PC-3 (cell line): ENCODE data around the gene SIX2. TPM values are rescaled to one million over a fixed set of nuclear protein-coding genes. Genes with fewer than 3 reads are reported as not detected.
A peak's percentile ranks its signal among the peaks of the same experiment; 100 is the strongest.

ENCODE experiments used
- ATAC-seq: fragments of 200-7000 bp; cut with Tn5 transposase; 2 replicates; pipeline ENCODE4 v1.9.1; 2020; ENCODE audit warnings: mild to moderate bottlenecking, moderate library complexity
- BruUV-seq: library from RNA; stranded (reverse); fragments of 400-500 nt; replicated peaks from 2 replicates; lab custom pipeline; 2021; lab: Mats Ljungman, UMichigan
- CTCF ChIA-PET: fragments of 300-600 bp; sonication (Branson Sonifier 250); formaldehyde crosslinking; loops from one replicate; lab custom pipeline; 2022; ENCODE audit warnings: antibody characterized with exemption; lab: Charles Lee
- POLR2A ChIA-PET: fragments of 300-600 bp; sonication (Branson Sonifier 250); formaldehyde crosslinking; loops from one replicate; lab custom pipeline; 2022; ENCODE audit warnings: antibody characterized with exemption; ENCODE audit not compliant: unreplicated experiment; lab: Charles Lee
- DNase-seq: peaks from one replicate; pipeline ENCODE4 v3.0.0-alpha.2; 2015
- H2AFZ ChIP-seq: fragments of 300-600 bp; sonication (generic); 2 replicates; pipeline ENCODE4 v1.6.0; 2016; ENCODE audit warnings: antibody characterized with exemption, low read length
- H3F3A ChIP-seq: fragments of 300-600 bp; sonication (generic); one replicate; pipeline ENCODE4 v1.6.0; 2017; ENCODE audit warnings: antibody characterized with exemption, low read length, control low read depth, mild to moderate bottlenecking; ENCODE audit not compliant: unreplicated experiment
- H3K27ac ChIP-seq: fragments of 300-600 bp; sonication (generic); 2 replicates; pipeline ENCODE4 v1.5.1; 2016; ENCODE audit warnings: mild to moderate bottlenecking, low read length
- H3K27me3 ChIP-seq: fragments of 300-600 bp; sonication (generic); 2 replicates; pipeline ENCODE4 v1.6.1; 2016; ENCODE audit warnings: low read length, mixed read lengths
- H3K36me3 ChIP-seq: fragments of 300-600 bp; sonication (generic); 2 replicates; pipeline ENCODE4 v1.6.1; 2016; ENCODE audit warnings: low read depth, mixed run types, low read length, mixed read lengths
- H3K4me1 ChIP-seq: fragments of 300-600 bp; sonication (generic); 2 replicates; pipeline ENCODE4 v1.5.1; 2016; ENCODE audit warnings: low read length; ENCODE audit not compliant: insufficient read depth
- H3K4me2 ChIP-seq: fragments of 300-600 bp; sonication (generic); 2 replicates; pipeline ENCODE4 v1.6.0; 2016; ENCODE audit warnings: low read length
- H3K4me3 ChIP-seq: fragments of 300-600 bp; sonication (generic); 2 replicates; pipeline ENCODE4 v1.5.1; 2016; ENCODE audit warnings: mild to moderate bottlenecking, low read length, mixed read lengths
- H3K79me2 ChIP-seq: fragments of 300-600 bp; sonication (generic); 2 replicates; pipeline ENCODE4 v1.6.1; 2017; ENCODE audit warnings: low read length, mixed read lengths
- H3K9ac ChIP-seq: fragments of 300-600 bp; sonication (generic); 2 replicates; pipeline ENCODE4 v1.6.0; 2016; ENCODE audit warnings: mild to moderate bottlenecking, low read length
- H3K9me2 ChIP-seq: fragments of 300-600 bp; sonication (generic); replicated peaks from 2 replicates; pipeline ENCODE4 v1.6.1; 2016; ENCODE audit warnings: mixed run types, low read length, mixed read lengths
- H3K9me3 ChIP-seq: fragments of 300-600 bp; sonication (generic); 2 replicates; pipeline ENCODE4 v1.6.1; 2016; ENCODE audit warnings: low read length, mixed read lengths
- H4K20me1 ChIP-seq: fragments of 300-600 bp; sonication (generic); 2 replicates; pipeline ENCODE4 v1.6.1; 2016; ENCODE audit warnings: low read length, mixed read lengths
- CTCF ChIP-seq: fragments of 300-600 bp; sonication (generic); conservative IDR thresholded peaks from 2 replicates; pipeline ENCODE4 v1.5.1; 2017; ENCODE audit warnings: antibody characterized with exemption, low read depth, mild to moderate bottlenecking, low read length
- EZH2 ChIP-seq: fragments of 300-600 bp; sonication (generic); IDR thresholded peaks from one replicate; pipeline ENCODE4 v1.6.1; 2017; ENCODE audit warnings: antibody characterized with exemption, mild to moderate bottlenecking, low read length; ENCODE audit not compliant: unreplicated experiment
- EZH2phosphoT487 ChIP-seq: fragments of 300-600 bp; sonication (generic); IDR thresholded peaks from 2 replicates; pipeline ENCODE4 v1.6.1; 2018; ENCODE audit warnings: mild to moderate bottlenecking, antibody characterized with exemption, low read length, borderline replicate concordance
- intact Hi-C: fragments of 100-400 bp; cut with micrococcal nuclease; formaldehyde crosslinking; loops from 2 replicates; pipeline ENCODE4 v1.9.0; 2023
- total RNA-seq: library from RNA; depleted of rRNA; stranded (reverse); fragments of >200 nt; gene quantifications from 2 replicates; pipeline ENCODE4 v1.2.3, GENCODE V29; 2014

Gene SIX2
- total RNA-seq, 1 experiment from 2014 or later, result 27.9 TPM

GRCh38 chr2:45030553-45030952 is 21.3 kb upstream of the SIX2 start:
- Histone ChIP-seq H3K9me2 (no peaks in the 10 kb centered on the region), H3K4me1 (peaks cover 7% of the 10 kb centered on the region), H3K27ac (no peak overlapping the region), H3K36me3 (no peaks in the 10 kb centered on the region), H2AFZ (no peak overlapping the region), H3K4me3 (no peak overlapping the region), H3K4me2 (no peak overlapping the region), H4K20me1 (no peaks in the 10 kb centered on the region), H3K27me3 (no peaks in the 10 kb centered on the region), H3K9ac (no peak overlapping the region), H3F3A (no peaks in the 10 kb centered on the region), H3K79me2 (no peaks in the 10 kb centered on the region), H3K9me3 (no peaks in the 10 kb centered on the region)
- ATAC-seq (no peak), DNase-seq (no peak)
- CTCF ChIA-PET, result no interaction called here
- intact Hi-C loops, result no loop called here
- POLR2A ChIA-PET, result no interaction called here
- TF ChIP-seq CTCF (no peak), EZH2 (no peak)
- BruUV-seq, result no TSS peak

- Histone ChIP-seq H3K27me3 (no peaks in the 10 kb centered on the region), H3F3A (no peaks in the 10 kb centered on the region), H4K20me1 (no peaks in the 10 kb centered on the region), H3K4me3 (no peak overlapping the region), H3K27ac (no peak overlapping the region), H3K9me3 (no peaks in the 10 kb centered on the region), H3K9ac (no peak overlapping the region), H3K9me2 (no peaks in the 10 kb centered on the region), H2AFZ (no peak overlapping the region), H3K79me2 (no peaks in the 10 kb centered on the region), H3K4me2 (no peak overlapping the region), H3K4me1 (peaks cover 13% of the 10 kb centered on the region), H3K36me3 (no peaks in the 10 kb centered on the region)
- ChIA-PET POLR2A (no interaction called here), CTCF (no interaction called here)
- DNase-seq (no peak), ATAC-seq (no peak)
- TF ChIP-seq EZH2phosphoT487 (no peak), EZH2 (no peak), CTCF (no peak)
- intact Hi-C loops, result no loop called here
- BruUV-seq, result no TSS peak
Measured at GRCh38 chr2:45029215-45029614, 20.0 kb upstream of the SIX2 start.

- no TSS peak for BruUV-seq
- no peaks in the 10 kb centered on the region for H3K9me3 ChIP-seq
- H2AFZ ChIP-seq, result peak overlapping the region; percentile 52; the same call in 1 of the 2 replicates
- H3K4me1 ChIP-seq, result peaks cover 13% of the 10 kb centered on the region
- ChIA-PET POLR2A (no interaction called here), CTCF (no interaction called here)
- intact Hi-C loops, result no loop called here
- ATAC-seq (peak; percentile 44), DNase-seq (peak; percentile 62)
- H3F3A ChIP-seq, result no peaks in the 10 kb centered on the region
- H3K9ac ChIP-seq, result no peak overlapping the region
- H3K79me2 ChIP-seq, result no peaks in the 10 kb centered on the region
- no peak for TF ChIP-seq EZH2
- no peaks in the 10 kb centered on the region for H3K36me3 ChIP-seq
- no peak overlapping the region for H3K4me2 ChIP-seq
- no peaks in the 10 kb centered on the region for H3K9me2 ChIP-seq
- H3K27ac ChIP-seq, result no peak overlapping the region
- H3K4me3 ChIP-seq, result no peak overlapping the region
- no peaks in the 10 kb centered on the region for H3K27me3 ChIP-seq
- no peaks in the 10 kb centered on the region for H4K20me1 ChIP-seq
Measured at GRCh38 chr2:45028276-45028675, 19.0 kb upstream of the SIX2 start.
